Fibroblast of skin of left quadriceps (primary cell): ENCODE data around the gene MYCN.

ENCODE experiments used
- DNase-seq, 2 experiments: peaks; one replicate each; pipeline ENCODE4 v3.0.0-alpha.2; 2013; ENCODE audit warnings: low read depth in 2 of 2

MYCN gene

GRCh38 chr2:15976354-15976753, 36.0 kb downstream of the MYCN start:
- no peak for DNase-seq

- no peak for DNase-seq
Measured at GRCh38 chr2:15979051-15979758, 38.9 kb downstream of the MYCN start.

GRCh38 chr2:15979759-15980604, 39.6 kb downstream of the MYCN start:
- no peak for DNase-seq

DNA sequence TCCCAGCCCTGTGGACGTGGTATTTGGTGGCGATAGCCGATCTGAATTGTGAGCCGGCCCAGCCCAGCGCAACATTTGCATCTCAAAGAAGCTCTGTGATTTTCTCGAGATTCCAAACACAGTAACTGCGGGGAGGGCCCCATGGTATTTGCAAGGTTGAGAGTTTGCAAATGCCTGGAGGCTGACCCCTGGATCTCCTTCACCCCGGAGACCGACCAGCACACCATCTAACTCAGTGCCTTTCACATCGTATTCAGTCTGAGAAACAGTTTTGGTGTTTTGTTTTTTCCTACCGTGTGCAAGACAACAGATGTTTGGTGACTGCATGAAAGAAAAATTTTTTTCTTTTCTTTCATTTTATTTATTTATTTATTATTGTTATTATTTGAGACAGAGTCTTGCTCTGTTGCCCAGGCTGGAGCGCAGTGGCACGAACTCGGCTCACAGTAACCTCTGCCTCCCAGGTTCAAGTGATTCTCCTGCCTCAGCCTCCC, 40.3 kb downstream of the MYCN start:
- no peak for DNase-seq

DNA sequence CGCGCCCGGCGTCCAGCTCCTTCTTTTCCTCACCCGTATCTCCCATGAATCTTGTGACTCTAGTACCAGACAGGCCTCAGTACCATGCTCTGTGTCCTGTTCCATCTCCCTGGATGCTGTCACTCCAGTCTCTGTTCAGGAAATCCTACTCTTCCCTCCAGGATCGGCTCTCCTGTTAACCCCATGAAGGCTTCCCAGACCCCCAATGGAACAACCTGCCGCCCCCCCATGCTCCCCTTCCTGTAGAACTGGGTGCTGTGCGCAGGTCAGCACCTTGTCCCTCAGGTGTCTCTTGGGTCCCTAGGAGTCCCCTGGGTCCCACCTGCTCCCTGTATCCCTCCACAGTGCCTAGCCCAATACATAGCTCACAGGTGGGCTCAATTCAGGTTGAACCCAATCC, 41.3 kb downstream of the MYCN start:
- DNase-seq = no peak

DNA sequence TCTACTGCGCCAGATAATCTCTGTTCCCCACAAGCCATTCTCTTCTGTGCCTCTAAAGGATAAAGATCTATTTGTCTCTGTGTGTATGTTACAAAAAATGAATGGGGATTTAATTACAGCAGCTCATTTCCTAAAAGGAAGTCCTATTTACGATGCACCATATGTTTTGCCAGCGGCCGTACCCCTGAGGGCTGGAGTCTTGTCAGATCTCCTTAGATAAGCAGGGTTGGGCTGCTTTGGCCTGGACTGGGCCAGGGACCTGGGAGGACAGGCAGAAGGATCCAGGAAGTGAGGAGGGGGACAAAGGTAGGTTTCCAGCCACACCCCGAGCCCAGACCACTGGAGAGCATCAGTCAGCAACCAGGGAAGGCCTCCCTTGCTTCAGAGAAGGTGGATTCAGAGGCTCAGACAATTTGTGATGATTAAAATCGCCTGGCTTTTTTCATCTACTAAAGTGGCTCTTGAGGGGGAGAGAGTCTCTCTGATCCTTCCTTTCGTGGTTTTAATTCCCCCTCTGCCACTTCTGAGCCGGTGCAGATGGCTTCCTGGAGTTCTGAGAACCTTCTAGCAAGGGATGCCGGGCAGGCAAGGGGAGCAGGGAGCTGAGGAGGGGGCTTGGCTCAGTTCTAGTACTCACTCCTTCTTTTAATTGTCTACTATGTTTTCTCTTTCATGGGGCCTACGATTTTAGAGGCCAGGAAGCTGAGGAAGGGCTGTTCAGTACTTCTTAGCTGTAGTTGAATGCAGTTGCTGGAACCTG, 42.1 kb downstream of the MYCN start:
- DNase-seq = no peak

DNA sequence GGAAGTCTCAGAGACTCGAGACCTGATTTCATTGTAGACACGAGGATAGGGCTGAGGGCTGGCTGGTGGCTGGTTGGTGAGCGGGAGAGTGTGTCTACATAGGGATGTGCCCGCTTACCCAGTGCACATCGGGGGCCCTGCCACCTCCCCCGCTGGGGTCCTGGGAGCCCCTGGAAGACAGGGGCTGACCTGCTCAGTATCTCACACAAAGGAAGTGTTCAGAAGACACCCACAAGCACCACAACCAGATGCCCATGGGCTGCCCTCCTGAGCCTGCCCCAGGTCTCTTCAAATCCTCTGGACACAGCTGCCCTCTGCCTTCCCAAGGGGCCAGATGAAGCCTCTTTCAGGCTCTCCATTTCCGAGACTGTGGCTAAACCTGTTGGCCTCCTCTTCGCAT, 43.1 kb downstream of the MYCN start:
- DNase-seq = no peak

DNA sequence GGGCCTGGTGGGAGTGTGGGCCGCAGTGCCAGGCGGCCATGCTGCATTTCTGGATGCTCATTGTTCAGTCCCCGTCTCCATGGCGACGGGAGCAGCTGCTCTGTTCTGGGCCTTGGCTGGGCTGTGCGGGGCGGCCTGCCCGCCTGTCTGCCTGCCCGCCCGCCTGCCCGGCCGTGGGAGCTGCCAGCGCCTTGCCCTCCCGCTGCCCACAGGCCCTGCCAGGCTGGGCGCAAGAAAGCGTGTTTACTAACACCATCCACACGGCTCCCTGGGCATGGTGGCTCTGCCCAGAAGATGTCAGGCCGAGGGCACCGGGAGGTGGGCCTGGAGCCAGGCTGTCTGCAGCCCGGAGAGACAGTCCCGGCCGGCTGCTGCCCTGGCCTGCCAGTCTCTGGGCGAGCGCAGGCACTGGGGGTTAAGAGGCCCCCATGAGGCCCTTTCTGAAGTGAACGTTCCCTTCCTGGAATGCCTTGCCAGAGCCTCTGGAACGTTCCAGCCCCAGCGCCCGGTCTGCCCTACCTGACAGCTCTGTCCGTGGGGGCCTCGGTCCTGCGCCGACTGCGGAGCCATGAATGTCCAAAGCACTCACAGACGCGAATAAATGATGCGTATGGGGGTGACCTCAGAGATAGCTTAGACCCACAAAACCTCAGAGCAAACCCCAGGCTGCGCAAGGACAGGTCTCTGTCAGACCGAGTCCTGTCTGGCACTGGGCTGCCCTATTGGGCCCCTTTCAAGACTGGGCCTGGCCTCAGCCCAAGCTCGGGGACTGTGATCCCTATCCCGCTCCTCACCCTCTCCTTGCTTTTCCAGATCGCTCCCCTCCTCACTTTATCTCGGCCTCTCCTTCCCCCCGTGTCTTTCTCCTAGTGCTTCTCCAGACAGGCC, 44.3 kb downstream of the MYCN start:
- no peak for DNase-seq

- no peak for DNase-seq
Measured at GRCh38 chr2:15985531-15985930, 45.2 kb downstream of the MYCN start.

DNA sequence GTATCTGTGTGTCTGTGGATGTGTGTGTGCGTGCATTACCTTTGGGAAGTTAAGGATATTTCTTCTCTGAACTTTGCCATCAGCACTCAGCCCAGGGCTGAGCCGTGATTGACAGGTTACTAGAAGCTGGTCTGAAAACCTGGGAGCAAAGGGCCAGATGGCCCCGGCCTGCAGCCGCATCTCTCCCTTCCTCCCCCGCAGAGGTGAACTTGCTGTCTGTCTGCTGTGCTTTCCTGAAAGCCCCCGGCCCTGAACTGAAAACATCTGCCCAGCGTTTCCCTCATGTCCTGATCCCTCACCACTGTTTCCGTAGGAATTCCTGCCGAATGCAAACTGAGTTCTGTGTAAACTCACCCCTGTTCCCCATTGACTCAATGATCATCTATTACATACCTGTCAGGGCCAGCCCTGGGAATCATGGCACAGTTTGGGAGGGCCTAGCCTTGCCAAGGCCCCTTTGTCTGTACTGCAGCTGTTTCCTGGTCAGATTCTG, 45.8 kb downstream of the MYCN start:
- no peak for DNase-seq

- no peak for DNase-seq
Measured at GRCh38 chr2:15986644-15987043, 46.3 kb downstream of the MYCN start.

- DNase-seq = no peak
Measured at GRCh38 chr2:15988733-15989132, 48.4 kb downstream of the MYCN start.

GRCh38 chr2:15989559-15989958, 49.2 kb downstream of the MYCN start:
- no peak for DNase-seq

- DNase-seq = no peak
Measured at GRCh38 chr2:15990151-15991101, 50.1 kb downstream of the MYCN start.

- no peak for DNase-seq
Measured at GRCh38 chr2:15991231-15991630, 50.9 kb downstream of the MYCN start.

DNA sequence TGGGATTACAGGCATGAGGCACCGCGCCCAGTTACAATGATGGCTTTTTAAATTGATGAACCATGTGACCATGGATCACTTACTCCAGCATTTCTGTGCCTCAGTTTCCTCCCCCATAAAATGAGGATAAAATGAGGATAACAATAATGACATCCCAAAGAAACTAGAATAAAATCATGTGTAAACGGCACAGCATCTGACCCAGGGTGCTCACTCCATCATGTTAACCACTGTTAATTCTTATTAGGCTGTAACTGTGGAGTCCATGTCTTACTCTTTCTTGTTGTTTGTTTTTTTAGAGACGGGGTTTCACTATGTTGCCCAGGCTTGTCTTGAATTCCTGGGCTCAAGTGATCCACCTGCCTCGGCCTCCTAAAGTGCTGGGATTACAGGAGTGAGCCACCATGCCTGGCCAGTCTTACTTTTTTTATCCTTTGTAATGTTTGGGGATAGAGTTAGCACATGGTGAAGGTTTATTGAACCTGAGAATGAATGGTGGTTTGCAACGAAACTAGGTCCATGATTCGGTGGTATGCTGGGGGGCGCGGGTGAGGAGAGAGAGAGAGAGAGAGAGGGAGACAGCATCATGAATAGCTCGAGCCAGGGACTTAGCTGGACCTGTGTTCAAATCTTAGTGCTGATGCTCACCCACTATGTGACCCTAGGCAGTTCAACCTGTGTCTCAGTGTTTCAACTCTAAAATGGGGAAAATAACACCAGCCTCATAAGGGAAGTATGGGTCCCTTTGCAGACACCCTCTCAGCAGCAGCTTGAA, 52.3 kb downstream of the MYCN start:
- DNase-seq = no peak

- no peak for DNase-seq
Measured at GRCh38 chr2:15993232-15993610, 52.9 kb downstream of the MYCN start.

GRCh38 chr2:15993666-15994065, 53.3 kb downstream of the MYCN start:
- DNase-seq = no peak

DNA sequence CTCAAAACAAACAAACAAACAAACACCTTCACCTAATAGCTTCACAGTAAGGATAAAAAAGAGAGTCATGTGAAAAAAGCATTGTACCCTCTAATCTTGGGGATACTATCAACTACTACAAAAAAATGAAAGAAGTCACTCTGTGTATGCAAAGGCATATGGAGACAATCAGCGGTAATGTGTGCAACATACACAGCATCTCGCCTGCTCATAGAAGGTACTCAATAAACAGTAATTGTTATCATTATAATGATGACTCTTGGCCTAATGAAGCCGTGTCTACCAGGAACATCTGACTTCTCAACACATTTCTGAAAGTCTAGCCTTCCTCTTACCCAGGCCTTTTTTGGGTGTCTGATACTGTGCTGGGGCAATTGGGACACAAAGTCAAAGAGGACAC, 55.3 kb downstream of the MYCN start:
- no peak for DNase-seq
